Karpas-422 (cell line): ENCODE measurements around the gene PATL2. TPM values are rescaled to one million over a fixed set of nuclear protein-coding genes. Genes with fewer than 3 reads are reported as not detected.
A peak's percentile ranks its signal among the peaks of the same experiment; 100 is the strongest.
"Not testable (repeated sequence)": the region's sequence is repeated elsewhere in the genome, so short reads cannot be mapped to it uniquely, and the experiment has no call there.

Source experiments
- DNase-seq: peaks from one replicate; pipeline ENCODE4 v3.0.0-alpha.2; 2015
- H2AFZ ChIP-seq: fragments of 200-600 bp; sonication (generic); 2 replicates; pipeline ENCODE4 v1.6.1; 2014; ENCODE audit warnings: antibody characterized with exemption, low read length, mixed read lengths
- H3K27ac ChIP-seq: fragments of 200-600 bp; sonication (generic); 2 replicates; pipeline ENCODE4 v1.5.1; 2014; ENCODE audit warnings: mild to moderate bottlenecking, low read length, moderate library complexity
- H3K27me3 ChIP-seq: fragments of 200-600 bp; sonication (generic); 2 replicates; pipeline ENCODE4 v1.6.1; 2014; ENCODE audit warnings: low read length, mixed read lengths
- H3K36me3 ChIP-seq: fragments of 200-600 bp; sonication (generic); 2 replicates; pipeline ENCODE4 v1.6.1; 2014; ENCODE audit warnings: low read length, mixed read lengths; ENCODE audit not compliant: insufficient read depth
- H3K4me1 ChIP-seq: fragments of 200-600 bp; sonication (generic); 2 replicates; pipeline ENCODE4 v1.6.1; 2014; ENCODE audit warnings: mild to moderate bottlenecking, low read length, mixed read lengths
- H3K4me2 ChIP-seq: fragments of 200-600 bp; sonication (generic); 2 replicates; pipeline ENCODE4 v1.6.1; 2014; ENCODE audit warnings: low read length, low read depth, mild to moderate bottlenecking; ENCODE audit not compliant: poor library complexity, severe bottlenecking
- H3K4me3 ChIP-seq: fragments of 200-600 bp; sonication (generic); 2 replicates; pipeline ENCODE4 v1.5.1; 2014; ENCODE audit warnings: mild to moderate bottlenecking, antibody characterized with exemption, low read length, mixed read lengths
- H3K79me2 ChIP-seq: fragments of 200-600 bp; sonication (generic); 2 replicates; pipeline ENCODE4 v1.6.1; 2014; ENCODE audit warnings: mild to moderate bottlenecking, low read length, mixed read lengths
- H3K9ac ChIP-seq: fragments of 200-600 bp; sonication (generic); 2 replicates; pipeline ENCODE4 v1.6.0; 2014; ENCODE audit warnings: low read length
- H3K9me2 ChIP-seq: fragments of 200-600 bp; sonication (generic), shearing (Covaris generic); replicated peaks from 2 replicates; pipeline ENCODE4 v1.6.0; 2014; ENCODE audit warnings: mild to moderate bottlenecking, low read length, moderate library complexity; ENCODE audit not compliant: insufficient read depth
- H3K9me3 ChIP-seq: fragments of 300-700, 200-600 bp; sonication (generic); 2 replicates; pipeline ENCODE4 v1.6.1; 2014; ENCODE audit warnings: low read length, mixed read lengths
- H4K20me1 ChIP-seq: fragments of 200-600 bp; sonication (generic); 2 replicates; pipeline ENCODE4 v1.6.1; 2014; ENCODE audit warnings: mild to moderate bottlenecking, antibody characterized with exemption, low read length, low read depth; ENCODE audit not compliant: insufficient read depth
- total RNA-seq: library from RNA; depleted of rRNA; stranded (reverse); fragments of >200 nt; shearing (Covaris generic); gene quantifications from 2 replicates; pipeline ENCODE4 v1.2.3, GENCODE V29; 2014; ENCODE audit warnings: low replicate concordance

PATL2 gene
- total RNA-seq, 1 experiment from 2014 or later, result 5.0 TPM

DNA sequence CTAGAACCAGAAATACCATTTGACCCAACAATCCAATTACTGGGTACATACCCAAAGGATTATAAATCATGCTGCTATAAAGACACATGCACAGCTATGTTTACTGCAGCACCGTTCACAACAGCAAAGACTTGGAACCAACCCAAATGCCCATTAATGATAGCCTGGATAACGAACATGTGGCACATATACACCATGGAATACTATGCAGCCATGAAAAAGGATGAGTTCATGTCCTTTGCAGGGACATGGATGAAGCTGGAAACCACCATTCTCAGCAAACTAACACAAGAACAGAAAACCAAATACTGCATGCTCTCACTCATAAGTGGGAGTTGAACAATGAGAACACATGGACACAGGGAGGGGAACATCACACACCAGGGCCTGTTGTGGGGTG is 21.8 kb downstream of the PATL2 start:
- not testable (repeated sequence) for H3K4me3 ChIP-seq, H3K27me3 ChIP-seq, H4K20me1 ChIP-seq, H3K4me2 ChIP-seq, H3K9ac ChIP-seq, H3K4me1 ChIP-seq, DNase-seq, H3K36me3 ChIP-seq, H2AFZ ChIP-seq, H3K9me3 ChIP-seq, H3K79me2 ChIP-seq, H3K9me2 ChIP-seq, H3K27ac ChIP-seq

DNA sequence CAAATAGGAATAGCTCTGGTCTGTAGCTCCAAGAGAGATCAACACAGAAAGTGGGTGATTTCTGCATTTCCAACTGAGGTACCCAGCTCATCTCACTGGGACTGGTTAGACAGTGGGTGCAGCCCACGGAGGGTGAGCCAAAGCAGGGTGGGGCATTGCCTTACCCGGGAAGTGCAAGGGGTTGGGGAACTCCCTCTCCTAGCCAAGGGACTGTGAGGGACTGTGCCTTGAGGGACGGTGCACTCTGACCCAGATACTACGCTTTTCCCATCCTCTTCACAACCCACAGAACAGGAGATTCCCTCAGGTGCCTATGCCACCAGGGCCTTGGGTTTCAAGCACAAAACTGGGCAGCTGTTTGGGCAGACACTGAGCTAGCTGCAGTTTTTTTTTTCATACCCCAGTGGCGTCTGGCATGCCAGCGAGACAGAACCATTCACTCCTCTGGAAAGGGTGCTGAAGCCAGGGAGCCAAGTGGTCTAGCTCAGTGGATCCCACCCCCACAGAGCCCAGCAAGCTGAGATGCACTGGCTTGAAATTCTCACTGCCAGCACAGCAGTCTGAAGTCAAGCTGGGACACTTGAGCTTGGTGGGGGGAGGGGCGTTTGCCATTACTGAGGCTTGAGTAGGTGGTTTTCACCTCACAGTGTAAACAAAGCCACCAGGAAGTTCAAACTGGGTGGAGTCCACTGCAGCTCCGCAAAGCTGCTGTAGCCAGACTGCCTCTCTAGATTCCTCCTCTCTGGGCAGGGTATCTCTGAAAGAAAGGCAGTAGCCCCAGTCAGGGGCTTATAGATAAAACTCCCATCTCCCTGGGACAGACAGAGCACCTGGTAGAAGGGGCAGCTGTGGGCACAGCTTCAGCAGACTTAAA is 28.1 kb downstream of the PATL2 start:
- H3K79me2 ChIP-seq, H2AFZ ChIP-seq, H3K36me3 ChIP-seq, H4K20me1 ChIP-seq, H3K27me3 ChIP-seq, H3K9me3 ChIP-seq, H3K9me2 ChIP-seq, H3K4me1 ChIP-seq, DNase-seq, H3K4me3 ChIP-seq, H3K27ac ChIP-seq, H3K4me2 ChIP-seq, H3K9ac ChIP-seq: not testable (repeated sequence)

GRCh38 chr15:44682211-44682610 is 28.9 kb downstream of the PATL2 start:
- Histone ChIP-seq H3K4me1 (no peaks in the 10 kb centered on the region), H3K9ac (no peak overlapping the region), H3K27me3 (no peaks in the 10 kb centered on the region), H3K79me2 (no peaks in the 10 kb centered on the region), H3K36me3 (no peaks in the 10 kb centered on the region), H2AFZ (no peak overlapping the region), H3K9me2 (no peaks in the 10 kb centered on the region), H3K9me3 (no peaks in the 10 kb centered on the region), H3K4me2 (no peak overlapping the region), H3K27ac (no peak overlapping the region), H4K20me1 (no peaks in the 10 kb centered on the region), H3K4me3 (no peak overlapping the region)
- peak; percentile 37 for DNase-seq

GRCh38 chr15:44676676-44677075 is 34.4 kb downstream of the PATL2 start:
- Histone ChIP-seq H3K4me3 (no peak overlapping the region), H3K4me1 (no peaks in the 10 kb centered on the region), H3K36me3 (no peaks in the 10 kb centered on the region), H4K20me1 (no peaks in the 10 kb centered on the region), H3K9me3 (no peaks in the 10 kb centered on the region), H2AFZ (no peak overlapping the region), H3K4me2 (no peak overlapping the region), H3K9ac (no peak overlapping the region), H3K9me2 (no peaks in the 10 kb centered on the region), H3K27ac (no peak overlapping the region), H3K27me3 (no peaks in the 10 kb centered on the region), H3K79me2 (no peaks in the 10 kb centered on the region)
- no peak for DNase-seq

GRCh38 chr15:44675911-44676310 is 35.2 kb downstream of the PATL2 start:
- Histone ChIP-seq H3K4me3 (no peak overlapping the region), H2AFZ (no peak overlapping the region), H3K4me1 (no peaks in the 10 kb centered on the region), H3K36me3 (no peaks in the 10 kb centered on the region), H3K27me3 (no peaks in the 10 kb centered on the region), H3K9me3 (no peaks in the 10 kb centered on the region), H3K4me2 (no peak overlapping the region), H3K79me2 (no peaks in the 10 kb centered on the region), H3K9me2 (no peaks in the 10 kb centered on the region), H3K9ac (no peak overlapping the region), H4K20me1 (no peaks in the 10 kb centered on the region), H3K27ac (no peak overlapping the region)
- DNase-seq, result no peak

GRCh38 chr15:44673639-44674038 is 37.5 kb downstream of the PATL2 start:
- no peaks in the 10 kb centered on the region for H3K36me3 ChIP-seq
- no peaks in the 10 kb centered on the region for H3K4me1 ChIP-seq
- no peak overlapping the region for H3K27ac ChIP-seq

DNA sequence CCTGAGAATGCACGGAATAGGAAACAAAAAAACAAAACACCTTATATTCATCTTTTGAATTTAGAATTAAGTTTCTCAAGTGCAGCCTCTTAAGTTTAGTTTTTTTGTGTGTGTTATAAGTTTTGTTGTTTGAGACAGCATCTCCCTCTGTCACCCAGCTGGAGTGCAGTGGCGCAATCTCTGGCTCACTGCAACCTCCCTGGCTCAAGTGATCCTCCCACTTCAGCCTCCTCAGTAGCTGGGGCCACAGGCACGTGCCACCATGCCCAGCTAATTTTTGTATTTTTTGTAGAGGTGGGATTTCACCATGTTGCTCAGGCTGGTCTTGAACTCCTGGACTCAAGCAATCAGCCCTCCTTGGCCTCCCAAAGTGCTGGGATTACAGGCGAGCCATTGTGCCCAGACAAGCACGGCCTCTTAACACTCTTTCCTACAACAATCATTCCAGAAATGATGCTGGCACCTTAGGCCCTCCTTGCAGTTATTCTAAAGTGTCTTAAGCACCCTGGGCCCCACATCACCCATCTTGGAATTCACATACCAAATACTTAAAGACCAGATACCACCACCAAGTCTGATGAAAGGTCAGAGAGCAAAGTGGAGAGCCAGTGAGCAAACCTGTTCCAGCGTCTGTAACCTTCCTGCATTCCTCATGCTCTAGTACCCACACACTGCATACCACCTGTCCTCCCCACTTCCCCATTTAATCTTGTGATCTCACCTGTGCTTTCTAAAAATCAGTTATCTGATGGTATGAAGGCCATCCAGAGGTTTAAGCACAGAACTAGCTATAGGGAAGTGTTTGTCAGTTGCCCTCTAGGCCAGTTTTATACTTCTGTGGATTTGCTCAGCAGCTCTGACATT is 40.8 kb downstream of the PATL2 start:
- no peaks in the 10 kb centered on the region for H3K36me3 ChIP-seq
- no peak overlapping the region for H2AFZ ChIP-seq
- H3K4me2 ChIP-seq, result no peak overlapping the region

More at GRCh38 chr15:44673639-44674038, 37.5 kb downstream of the PATL2 start:
- Histone ChIP-seq H3K9ac (no peak overlapping the region), H3K9me3 (no peaks in the 10 kb centered on the region), H3K27me3 (no peaks in the 10 kb centered on the region), H3K4me3 (no peak overlapping the region), H2AFZ (no peak overlapping the region), H3K9me2 (no peaks in the 10 kb centered on the region), H4K20me1 (no peaks in the 10 kb centered on the region), H3K4me2 (no peak overlapping the region), H3K79me2 (no peaks in the 10 kb centered on the region)
- no peak for DNase-seq

GRCh38 chr15:44668921-44669320 is 42.2 kb downstream of the PATL2 start:
- Histone ChIP-seq H3K36me3 (no peaks in the 10 kb centered on the region), H4K20me1 (no peaks in the 10 kb centered on the region), H3K79me2 (no peaks in the 10 kb centered on the region), H3K9me3 (no peaks in the 10 kb centered on the region), H3K27ac (no peak overlapping the region), H3K4me1 (peaks cover 21% of the 10 kb centered on the region), H2AFZ (no peak overlapping the region), H3K27me3 (no peaks in the 10 kb centered on the region), H3K9ac (no peak overlapping the region), H3K4me2 (no peak overlapping the region), H3K9me2 (no peaks in the 10 kb centered on the region), H3K4me3 (no peak overlapping the region)
- DNase-seq, result no peak

More for the DNA sequence above, 40.8 kb downstream of the PATL2 start:
- no peak for DNase-seq
- H3K9me3 ChIP-seq, result no peaks in the 10 kb centered on the region
- no peaks in the 10 kb centered on the region for H3K27me3 ChIP-seq
- no peaks in the 10 kb centered on the region for H3K9me2 ChIP-seq
- no peaks in the 10 kb centered on the region for H3K79me2 ChIP-seq
- H3K4me3 ChIP-seq, result no peak overlapping the region
- H3K27ac ChIP-seq, result no peak overlapping the region
- no peaks in the 10 kb centered on the region for H4K20me1 ChIP-seq
- no peak overlapping the region for H3K9ac ChIP-seq
- peaks cover 12% of the 10 kb centered on the region for H3K4me1 ChIP-seq
